WTC11 (cell line): ENCODE data around the gene RASL11A. TPM values are rescaled to one million over a fixed set of nuclear protein-coding genes. Genes with fewer than 3 reads are reported as not detected.

ENCODE experiments used
- ATAC-seq: fragments of 200-7000 bp; cut with Tn5 transposase; 2 replicates; pipeline ENCODE4 v1.10.0; 2021; ENCODE audit warnings: mild to moderate bottlenecking, moderate library complexity
- CTCF ChIA-PET: fragments of 300-600 bp; sonication (Branson Sonifier 250); formaldehyde crosslinking; loops from one replicate; lab custom pipeline; 2021; ENCODE audit warnings: antibody characterized with exemption; lab: Charles Lee
- POLR2A ChIA-PET: fragments of 350-600 bp; sonication (Branson Sonifier 250); formaldehyde crosslinking; loops from one replicate; lab custom pipeline; 2021; ENCODE audit warnings: antibody characterized with exemption; lab: Charles Lee
- DNase-seq: peaks from one replicate; pipeline ENCODE4 v3.0.0; 2021; ENCODE audit warnings: low spot score
- H3K27ac Mint-ChIP-seq: 2 replicates; pipeline ENCODE4 v1.8.0; 2021; ENCODE audit warnings: mixed read lengths
- H3K27me3 Mint-ChIP-seq: 2 replicates; pipeline ENCODE4 v1.8.0; 2021; ENCODE audit warnings: low read depth, mild to moderate bottlenecking, moderate library complexity, mixed read lengths
- H3K36me3 Mint-ChIP-seq: 2 replicates; pipeline ENCODE4 v1.8.0; 2021; ENCODE audit warnings: mixed read lengths
- H3K4me1 Mint-ChIP-seq: 2 replicates; pipeline ENCODE4 v1.8.0; 2022; ENCODE audit warnings: mixed read lengths
- H3K4me3 Mint-ChIP-seq: 2 replicates; pipeline ENCODE4 v1.8.0; 2021; ENCODE audit warnings: mild to moderate bottlenecking, moderate library complexity, mixed read lengths
- H3K9me3 Mint-ChIP-seq: 2 replicates; pipeline ENCODE4 v1.8.0; 2021; ENCODE audit warnings: mixed read lengths
- ATF1 ChIP-seq: sonication (generic); formaldehyde crosslinking; IDR thresholded peaks from 2 replicates; pipeline ENCODE4 v1.8.1; 2023; ENCODE audit warnings: mild to moderate bottlenecking, moderate library complexity, missing genetic modification reagents
- CDX4 ChIP-seq: fragments of 250-450 bp; sonication (Bioruptor Pico); IDR thresholded peaks from 2 replicates; pipeline ENCODE4 v1.9.0; 2021; ENCODE audit warnings: moderate library complexity, mild to moderate bottlenecking, inconsistent platforms, borderline replicate concordance
- CREM ChIP-seq: sonication (generic); formaldehyde crosslinking; IDR thresholded peaks from 2 replicates; pipeline ENCODE4 v1.8.1; 2022; ENCODE audit warnings: mild to moderate bottlenecking, missing genetic modification reagents, moderate library complexity
- ELF4 ChIP-seq: sonication (generic); formaldehyde crosslinking; IDR thresholded peaks from 2 replicates; pipeline ENCODE4 v1.8.1; 2022; ENCODE audit warnings: low read depth, mild to moderate bottlenecking, moderate library complexity, missing genetic modification reagents
- GABPB1 ChIP-seq: sonication (generic); formaldehyde crosslinking; IDR thresholded peaks from 2 replicates; pipeline ENCODE4 v1.8.1; 2023; ENCODE audit warnings: mild to moderate bottlenecking, missing genetic modification reagents
- HMGA2 ChIP-seq: fragments of 250-450 bp; sonication (Bioruptor Pico); IDR thresholded peaks from 2 replicates; pipeline ENCODE4 v1.4.0; 2021; ENCODE audit warnings: mild to moderate bottlenecking, moderate library complexity
- IRF2 ChIP-seq: sonication (generic); formaldehyde crosslinking; IDR thresholded peaks from 2 replicates; pipeline ENCODE4 v1.8.0; 2022; ENCODE audit warnings: low read depth, missing genetic modification reagents, borderline replicate concordance
- JAZF1 ChIP-seq: fragments of 250-450 bp; sonication (Bioruptor Pico); IDR thresholded peaks from 2 replicates; pipeline ENCODE4 v1.9.0; 2021; ENCODE audit warnings: moderate library complexity, mild to moderate bottlenecking, inconsistent platforms
- KAT7 ChIP-seq: sonication (generic); formaldehyde crosslinking; IDR thresholded peaks from 2 replicates; pipeline ENCODE4 v1.8.1; 2023; ENCODE audit warnings: missing genetic modification reagents, mild to moderate bottlenecking, borderline replicate concordance
- NFE2L1 ChIP-seq: sonication (generic); formaldehyde crosslinking; IDR thresholded peaks from 2 replicates; pipeline ENCODE4 v1.8.1; 2023; ENCODE audit warnings: missing genetic modification reagents
- NFYB ChIP-seq: sonication (generic); formaldehyde crosslinking; conservative IDR thresholded peaks from 2 replicates; pipeline ENCODE4 v1.8.0; 2022; ENCODE audit warnings: low read depth, missing genetic modification reagents
- OVOL2 ChIP-seq: fragments of 250-450 bp; sonication (Bioruptor Pico); IDR thresholded peaks from 2 replicates; pipeline ENCODE4 v1.9.0; 2021; ENCODE audit warnings: mild to moderate bottlenecking, borderline replicate concordance
- PRRX2 ChIP-seq: fragments of 250-450 bp; sonication (Bioruptor Pico); IDR thresholded peaks from 2 replicates; pipeline ENCODE4 v1.8.0; 2021; ENCODE audit warnings: mild to moderate bottlenecking
- RORB ChIP-seq: fragments of 250-450 bp; sonication (Bioruptor Pico); IDR thresholded peaks from 2 replicates; pipeline ENCODE4 v1.9.0; 2021; ENCODE audit warnings: mild to moderate bottlenecking
- ZNF121 ChIP-seq: sonication (generic); formaldehyde crosslinking; IDR thresholded peaks from 2 replicates; pipeline ENCODE4 v1.8.0; 2023; ENCODE audit warnings: missing genetic modification reagents
- ZNF232 ChIP-seq: sonication (generic); formaldehyde crosslinking; IDR thresholded peaks from 2 replicates; pipeline ENCODE4 v1.8.0; 2022; ENCODE audit warnings: mild to moderate bottlenecking, missing genetic modification reagents
- ZNF425 ChIP-seq: fragments of 250-450 bp; sonication (Bioruptor Pico); conservative IDR thresholded peaks from 2 replicates; pipeline ENCODE4 v1.9.0; 2021; ENCODE audit warnings: mild to moderate bottlenecking
- ZNF671 ChIP-seq: fragments of 250-450 bp; sonication (Bioruptor Pico); IDR thresholded peaks from 2 replicates; pipeline ENCODE4 v1.8.0; 2021; ENCODE audit warnings: mild to moderate bottlenecking
- total RNA-seq: library from RNA; stranded (reverse); gene quantifications from 3 replicates; pipeline ENCODE4 v1.2.3, GENCODE V29; 2021
- TF ChIP-seq, protein P1 (sequence below): sonication (generic); formaldehyde crosslinking; conservative IDR thresholded peaks from 2 replicates; pipeline ENCODE4 v1.8.1; 2023; ENCODE audit warnings: mild to moderate bottlenecking, low read depth, missing genetic modification reagents, moderate library complexity
- TF ChIP-seq, protein P2 (sequence below): sonication (generic); formaldehyde crosslinking; IDR thresholded peaks from 2 replicates; pipeline ENCODE4 v1.8.1; 2023; ENCODE audit warnings: mild to moderate bottlenecking, missing genetic modification reagents
- TF ChIP-seq, protein P3 (sequence below): fragments of 250-450 bp; sonication (Bioruptor Pico); IDR thresholded peaks from 2 replicates; pipeline ENCODE4 v1.9.0; 2021; ENCODE audit warnings: mild to moderate bottlenecking, borderline replicate concordance

Gene RASL11A
- total RNA-seq, 1 experiment from 2014 or later = 3.5 TPM

- H3K4me1 Mint-ChIP-seq = peaks cover 18% of the 10 kb centered on the region
- H3K27me3 Mint-ChIP-seq = peaks cover 45% of the 10 kb centered on the region
- ATAC-seq (no peak), DNase-seq (no peak)
- H3K27ac Mint-ChIP-seq = no peak overlapping the region
- no peak for TF ChIP-seq JAZF1
- TF ChIP-seq GABPB1 (CRISPR knock-in tag) = no peak
- TF ChIP-seq, protein P1, sequence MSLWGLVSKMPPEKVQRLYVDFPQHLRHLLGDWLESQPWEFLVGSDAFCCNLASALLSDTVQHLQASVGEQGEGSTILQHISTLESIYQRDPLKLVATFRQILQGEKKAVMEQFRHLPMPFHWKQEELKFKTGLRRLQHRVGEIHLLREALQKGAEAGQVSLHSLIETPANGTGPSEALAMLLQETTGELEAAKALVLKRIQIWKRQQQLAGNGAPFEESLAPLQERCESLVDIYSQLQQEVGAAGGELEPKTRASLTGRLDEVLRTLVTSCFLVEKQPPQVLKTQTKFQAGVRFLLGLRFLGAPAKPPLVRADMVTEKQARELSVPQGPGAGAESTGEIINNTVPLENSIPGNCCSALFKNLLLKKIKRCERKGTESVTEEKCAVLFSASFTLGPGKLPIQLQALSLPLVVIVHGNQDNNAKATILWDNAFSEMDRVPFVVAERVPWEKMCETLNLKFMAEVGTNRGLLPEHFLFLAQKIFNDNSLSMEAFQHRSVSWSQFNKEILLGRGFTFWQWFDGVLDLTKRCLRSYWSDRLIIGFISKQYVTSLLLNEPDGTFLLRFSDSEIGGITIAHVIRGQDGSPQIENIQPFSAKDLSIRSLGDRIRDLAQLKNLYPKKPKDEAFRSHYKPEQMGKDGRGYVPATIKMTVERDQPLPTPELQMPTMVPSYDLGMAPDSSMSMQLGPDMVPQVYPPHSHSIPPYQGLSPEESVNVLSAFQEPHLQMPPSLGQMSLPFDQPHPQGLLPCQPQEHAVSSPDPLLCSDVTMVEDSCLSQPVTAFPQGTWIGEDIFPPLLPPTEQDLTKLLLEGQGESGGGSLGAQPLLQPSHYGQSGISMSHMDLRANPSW (CRISPR knock-in tag) = no peak
- TF ChIP-seq ATF1 (CRISPR knock-in tag) = no peak
- no peak for TF ChIP-seq RORB (CRISPR knock-in tag)
- TF ChIP-seq, protein P2, sequence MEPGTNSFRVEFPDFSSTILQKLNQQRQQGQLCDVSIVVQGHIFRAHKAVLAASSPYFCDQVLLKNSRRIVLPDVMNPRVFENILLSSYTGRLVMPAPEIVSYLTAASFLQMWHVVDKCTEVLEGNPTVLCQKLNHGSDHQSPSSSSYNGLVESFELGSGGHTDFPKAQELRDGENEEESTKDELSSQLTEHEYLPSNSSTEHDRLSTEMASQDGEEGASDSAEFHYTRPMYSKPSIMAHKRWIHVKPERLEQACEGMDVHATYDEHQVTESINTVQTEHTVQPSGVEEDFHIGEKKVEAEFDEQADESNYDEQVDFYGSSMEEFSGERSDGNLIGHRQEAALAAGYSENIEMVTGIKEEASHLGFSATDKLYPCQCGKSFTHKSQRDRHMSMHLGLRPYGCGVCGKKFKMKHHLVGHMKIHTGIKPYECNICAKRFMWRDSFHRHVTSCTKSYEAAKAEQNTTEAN (CRISPR knock-in tag) = no peak
- TF ChIP-seq KAT7 (CRISPR knock-in tag) = no peak
- TF ChIP-seq HMGA2 (CRISPR knock-in tag) = no peak
- no peak for TF ChIP-seq CDX4 (CRISPR knock-in tag)
- TF ChIP-seq ZNF671 = no peak
- TF ChIP-seq ELF4 = no peak
- no peak for TF ChIP-seq ZNF232 (CRISPR knock-in tag)
- no peak for TF ChIP-seq PRRX2 (CRISPR knock-in tag)
- TF ChIP-seq ZNF121 (CRISPR knock-in tag) = no peak
- no peak for TF ChIP-seq NFE2L1 (CRISPR knock-in tag)
- H3K9me3 Mint-ChIP-seq = no peaks in the 10 kb centered on the region
- CTCF ChIA-PET = interaction anchor here (0.6 to 1.0 kb wide), 2 partner anchors 89 to 185 kb away, joined by 3 to 4 read pairs; no protein-coding TSS in a partner anchor
- H3K36me3 Mint-ChIP-seq = no peaks in the 10 kb centered on the region
- H3K4me3 Mint-ChIP-seq = no peak overlapping the region
- POLR2A ChIA-PET = interaction anchor here (2.6 kb wide), 1 partner anchor 18 kb away, joined by 7 read pairs; the partner anchor contains the start of gene RPL21
Observed at GRCh38 chr13:27269114-27269665, 1.4 kb upstream of the RASL11A start.

GRCh38 chr13:27271570-27272096 lies 1.0 kb downstream of the RASL11A start:
- DNase-seq (no peak), ATAC-seq (no peak)
- peaks cover 15% of the 10 kb centered on the region for H3K4me1 Mint-ChIP-seq
- H3K27ac Mint-ChIP-seq = no peak overlapping the region
- peak overlapping the region; percentile 89 for H3K4me3 Mint-ChIP-seq
- ChIA-PET CTCF (interaction anchor here (0.6 to 2.6 kb wide), 6 partner anchors 8 to 289 kb away, joined by 3 to 19 read pairs (median 8); no protein-coding TSS in a partner anchor), POLR2A (interaction anchor here (2.6 kb wide), 1 partner anchor 21 kb away, joined by 7 read pairs; the partner anchor contains the start of gene RPL21)
- H3K36me3 Mint-ChIP-seq = no peaks in the 10 kb centered on the region
- peaks cover 45% of the 10 kb centered on the region for H3K27me3 Mint-ChIP-seq
- peaks cover 12% of the 10 kb centered on the region for H3K9me3 Mint-ChIP-seq
- TF ChIP-seq OVOL2 = no peak
- TF ChIP-seq ZNF425 (CRISPR knock-in tag) = no peak
- TF ChIP-seq, protein P1 (CRISPR knock-in tag) = no peak
- no peak for TF ChIP-seq NFE2L1 (CRISPR knock-in tag)
- TF ChIP-seq ZNF671 = no peak
- TF ChIP-seq IRF2 (CRISPR knock-in tag) = no peak
- TF ChIP-seq, protein P3, sequence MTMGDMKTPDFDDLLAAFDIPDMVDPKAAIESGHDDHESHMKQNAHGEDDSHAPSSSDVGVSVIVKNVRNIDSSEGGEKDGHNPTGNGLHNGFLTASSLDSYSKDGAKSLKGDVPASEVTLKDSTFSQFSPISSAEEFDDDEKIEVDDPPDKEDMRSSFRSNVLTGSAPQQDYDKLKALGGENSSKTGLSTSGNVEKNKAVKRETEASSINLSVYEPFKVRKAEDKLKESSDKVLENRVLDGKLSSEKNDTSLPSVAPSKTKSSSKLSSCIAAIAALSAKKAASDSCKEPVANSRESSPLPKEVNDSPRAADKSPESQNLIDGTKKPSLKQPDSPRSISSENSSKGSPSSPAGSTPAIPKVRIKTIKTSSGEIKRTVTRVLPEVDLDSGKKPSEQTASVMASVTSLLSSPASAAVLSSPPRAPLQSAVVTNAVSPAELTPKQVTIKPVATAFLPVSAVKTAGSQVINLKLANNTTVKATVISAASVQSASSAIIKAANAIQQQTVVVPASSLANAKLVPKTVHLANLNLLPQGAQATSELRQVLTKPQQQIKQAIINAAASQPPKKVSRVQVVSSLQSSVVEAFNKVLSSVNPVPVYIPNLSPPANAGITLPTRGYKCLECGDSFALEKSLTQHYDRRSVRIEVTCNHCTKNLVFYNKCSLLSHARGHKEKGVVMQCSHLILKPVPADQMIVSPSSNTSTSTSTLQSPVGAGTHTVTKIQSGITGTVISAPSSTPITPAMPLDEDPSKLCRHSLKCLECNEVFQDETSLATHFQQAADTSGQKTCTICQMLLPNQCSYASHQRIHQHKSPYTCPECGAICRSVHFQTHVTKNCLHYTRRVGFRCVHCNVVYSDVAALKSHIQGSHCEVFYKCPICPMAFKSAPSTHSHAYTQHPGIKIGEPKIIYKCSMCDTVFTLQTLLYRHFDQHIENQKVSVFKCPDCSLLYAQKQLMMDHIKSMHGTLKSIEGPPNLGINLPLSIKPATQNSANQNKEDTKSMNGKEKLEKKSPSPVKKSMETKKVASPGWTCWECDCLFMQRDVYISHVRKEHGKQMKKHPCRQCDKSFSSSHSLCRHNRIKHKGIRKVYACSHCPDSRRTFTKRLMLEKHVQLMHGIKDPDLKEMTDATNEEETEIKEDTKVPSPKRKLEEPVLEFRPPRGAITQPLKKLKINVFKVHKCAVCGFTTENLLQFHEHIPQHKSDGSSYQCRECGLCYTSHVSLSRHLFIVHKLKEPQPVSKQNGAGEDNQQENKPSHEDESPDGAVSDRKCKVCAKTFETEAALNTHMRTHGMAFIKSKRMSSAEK (CRISPR knock-in tag) = no peak
- no peak for TF ChIP-seq CREM (CRISPR knock-in tag)
- no peak for TF ChIP-seq NFYB (CRISPR knock-in tag)
